Adrenal gland (tissue), 19 donors: ENCODE results near the gene DDX59. TPM values are rescaled to one million over a fixed set of nuclear protein-coding genes. Genes with fewer than 3 reads are reported as not detected.

Experiments used
- DNase-seq, 7 donors: peaks; one replicate each; pipeline ENCODE4 v3.0.0-alpha.2; 2019 to 2020
- H3K27ac ChIP-seq, 5 donors: fragments of 200-600 bp; sonication (generic) in 4 of 5; 1 replicate in 3 of 5; 2 replicates in 2 of 5; pipeline versions ENCODE4 v1.5.1 to v1.8.0; 2016 to 2020; ENCODE audit warnings: mild to moderate bottlenecking in 1 of 5
- H3K27me3 ChIP-seq: fragments of 200-600 bp; 2 replicates; pipeline ENCODE4 v1.8.0; 2021
- H3K36me3 ChIP-seq, 2 donors: fragments of 200-600 bp; replicated peaks in 1 of 2; 1 replicate in 1 of 2; 2 replicates in 1 of 2; pipeline versions ENCODE4 v1.5.1 to v1.8.0; 2018 to 2022
- H3K4me1 ChIP-seq, 2 donors: fragments of 200-600 bp; replicated peaks in 1 of 2; 1 replicate in 1 of 2; 2 replicates in 1 of 2; pipeline versions ENCODE4 v1.5.1 to v1.8.0; 2018 to 2021
- H3K4me3 ChIP-seq, 4 donors: fragments of 200-600 bp; sonication (generic) in 3 of 4; one replicate each; pipeline ENCODE4 v1.5.1; 2016 to 2018
- H3K9me3 ChIP-seq, 3 donors: fragments of 200-600 bp; sonication (generic) in 1 of 3; replicated peaks in 1 of 3; 1 replicate in 2 of 3; 2 replicates in 1 of 3; pipeline versions ENCODE4 v1.5.1 to v1.8.0; 2016 to 2021
- CTCF ChIP-seq, 6 experiments: fragments of 450-650 bp in 4 of 6; fragments of 200-600 bp in 2 of 6; sonication (generic) in 1 of 6; IDR thresholded peaks; 1 replicate in 5 of 6; 2 replicates in 1 of 6; pipeline versions ENCODE4 v1.5.1 to v1.8.0; 2016 to 2021; ENCODE audit warnings: antibody characterized with exemption in 6 of 6, mild to moderate bottlenecking in 2 of 6, moderate library complexity in 1 of 6
- POLR2A ChIP-seq, 2 donors: fragments of 450-650 bp; IDR thresholded peaks; one replicate each; pipeline ENCODE4 v1.6.1; 2017; ENCODE audit warnings: antibody characterized with exemption in 2 of 2, mild to moderate bottlenecking in 2 of 2, moderate library complexity in 1 of 2
- WGBS, 4 donors: extraction: QIAGEN DNeasy Blood & Tissue Kit in 2 of 4; methylation state at CpG; one replicate each; pipeline versions ENCODE4 v1.1.5 to v1.1.7; 2013 to 2017; 5-methylcytosine and 5-hydroxymethylcytosine counted together
- intact Hi-C, 2 donors: fragments of 100-400 bp; cut with DNase I; formaldehyde crosslinking; loops; one replicate each; pipeline versions ENCODE4 v1.14.1 to v1.15.0; 2022 to 2023
- long read RNA-seq, 10 donors: library from polyadenylated mRNA in 3 of 10; unstranded in 2 of 10; stranded (forward) in 1 of 10; transcript quantifications; one replicate each; pipeline ENCODE4 v2.0.0 and lab custom pipeline, GENCODE V29; 2021 to 2026
- polyA plus RNA-seq, 3 donors: library from polyadenylated mRNA; stranded (reverse); fragments of 200-250 nt in 2 of 3; fragments of 350-450 nt in 1 of 3; fragmentation: Illumina TruSeq in 1 of 3; extraction: RNeasy Lipid Tissue Mini Kit (QIAGEN cat#74804) in 1 of 3; gene quantifications; one replicate each; pipeline ENCODE4 v1.2.3, GENCODE V29; 2013 to 2014
- total RNA-seq, 9 donors: library from RNA; depleted of rRNA in 4 of 9; stranded (reverse); fragments of >200 nt in 4 of 9; fragments of 120-200 nt in 1 of 9; fragmentation: NEBNext Ultra II Directional in 1 of 9; extraction: Animal tissue kit (Norgen Biotek cat#: 25700) in 1 of 9; gene quantifications; one replicate each; pipeline versions ENCODE4 v1.1.0 to v1.2.4, GENCODE V29; 2013 to 2023
- donor health status: healthy with polysubstance abuse.
- donor health status: Bipolar disorder and iron deficiency.
- donor health status: DM: yes; HTN: yes; CAD: no.
- donor health status: DM: no; HTN: no; CAD: no.
- donor health status: DM: no; HTN: no; CAD: no.
- donor health status: DM: yes; HTN: yes; CAD: no.

The DDX59 gene
- total RNA-seq (10 to 100 TPM; 13.5 to 32.0 (median 23.1) TPM), polyA plus RNA-seq (10 to 100 TPM; 34.5 to 46.1 (median 36.9) TPM)
- long read RNA-seq, donor 1, partial matches to known transcripts, result 0 of 2 reads
- long read RNA-seq, donor 1, other reads (novel, unspliced or antisense), result 0 of 2 reads
- long read RNA-seq, donor 2, result 0 reads
- long read RNA-seq, donor 3, partial matches to known transcripts, result 0 of 1 reads
- long read RNA-seq, donor 3, other reads (novel, unspliced or antisense), result 0 of 1 reads
- long read RNA-seq, donor 4, partial matches to known transcripts, result 7 of 13 reads
- long read RNA-seq, donor 4, other reads (novel, unspliced or antisense), result 4 of 13 reads
- long read RNA-seq, donor 5, transcript DDX59-201 (8 exons, 2,289 nt), result major isoform, 35 of 56 reads
- long read RNA-seq, donor 5, partial matches to known transcripts, result 2 of 56 reads
- long read RNA-seq, donor 5, other reads (novel, unspliced or antisense), result 18 of 56 reads
- long read RNA-seq, donor 6, partial matches to known transcripts, result 2 of 2 reads
- long read RNA-seq, donor 6, other reads (novel, unspliced or antisense), result 0 of 2 reads
- long read RNA-seq, donor 7, result 0 reads
- long read RNA-seq, donor 8, partial matches to known transcripts, result 0 of 2 reads
- long read RNA-seq, donor 8, other reads (novel, unspliced or antisense), result 0 of 2 reads
- long read RNA-seq, donor 9, partial matches to known transcripts, result 0 of 2 reads
- long read RNA-seq, donor 9, other reads (novel, unspliced or antisense), result 0 of 2 reads
- long read RNA-seq, donor 10, partial matches to known transcripts, result 0 of 1 reads
- long read RNA-seq, donor 10, other reads (novel, unspliced or antisense), result 0 of 1 reads

GRCh38 chr1:200669314-200670241, at the start of gene DDX59:
TSS of gene DDX59 (minus strand) at chr1:200669907. CDS start at chr1:200666740, 3,167 bp downstream.
- no peaks in the 10 kb centered on the region for H3K9me3 ChIP-seq
- peak within 1 kb of the TSS; percentile 2 to 76 (median 53) for H3K4me3 ChIP-seq
- H3K36me3 ChIP-seq, result peaks cover 0 to 5% of the 10 kb centered on the region in 2 donors
- no peaks in the 10 kb centered on the region for H3K27me3 ChIP-seq
- TF ChIP-seq CTCF (IDR thresholded peaks at IDR 0.05) (peak in 1 of 6 experiments; percentile 15), POLR2A (IDR thresholded peaks at IDR 0.05) (peak; percentile 91 to 92)
- DNase-seq, result peak; percentile 96 to 98 (median 97)
- peak within 1 kb of the TSS; percentile 93 to 100 (median 99) for H3K27ac ChIP-seq
- H3K4me1 ChIP-seq, result peaks cover 10 to 27% of the 10 kb centered on the region in 2 donors
- WGBS, 4 donors, result 0% methylated on average over 18 to 91 of the region's 91 CpGs
- intact Hi-C loops, result loop anchor here in 1 of 2 donors (2.0 kb wide), 1 partner anchor 69 kb away; the partner anchor contains the start of gene CAMSAP2

- Histone ChIP-seq H3K27ac (no peak overlapping the region), H3K27me3 (no peaks in the 10 kb centered on the region), H3K4me3 (no peak overlapping the region), H3K9me3 (no peaks in the 10 kb centered on the region), H3K4me1 (no peaks in the 10 kb centered on the region), H3K36me3 (no peaks in the 10 kb centered on the region)
- 74 to 88% (median 82%) methylated on average over 2 of the region's 2 CpGs for WGBS, 4 donors
- no peak for DNase-seq
- TF ChIP-seq POLR2A (IDR thresholded peaks at IDR 0.05) (no peak), CTCF (IDR thresholded peaks at IDR 0.05) (no peak)
- intact Hi-C loops, result no loop called here
Observed at GRCh38 chr1:200714504-200715187, 44.9 kb upstream of the DDX59 start.

- no peaks in the 10 kb centered on the region for H3K27me3 ChIP-seq
- H3K4me3 ChIP-seq, result no peak overlapping the region
- H3K9me3 ChIP-seq, result no peaks in the 10 kb centered on the region
- WGBS, 4 donors, result 77 to 97% (median 90%) methylated on average over 2 of the region's 2 CpGs
- no peaks in the 10 kb centered on the region for H3K36me3 ChIP-seq
- H3K27ac ChIP-seq, result no peak overlapping the region
- intact Hi-C loops, result no loop called here
- no peak for DNase-seq
- TF ChIP-seq CTCF (IDR thresholded peaks at IDR 0.05), result no peak
- peaks cover 0 to 7% of the 10 kb centered on the region in 2 donors for H3K4me1 ChIP-seq
Observed at GRCh38 chr1:200710166-200710565, 40.5 kb upstream of the DDX59 start.
